H9 (cell line): Measurements from ENCODE around the gene TSR2. TPM values are rescaled to one million over a fixed set of nuclear protein-coding genes. Genes with fewer than 3 reads are reported as not detected.
A peak's percentile ranks its signal among the peaks of the same experiment; 100 is the strongest.

Experiments
- DNase-seq: peaks from one replicate; pipeline ENCODE4 v3.0.0-alpha.2; 2017
- H2AFZ ChIP-seq: one replicate; pipeline ENCODE4 v1.6.1; 2013; ENCODE audit warnings: mild to moderate bottlenecking, low read length, control low read depth, moderate library complexity
- H2AK5ac ChIP-seq: 2 replicates; pipeline ENCODE4 v1.6.1; 2013; ENCODE audit warnings: low read length, control low read depth, mixed read lengths; ENCODE audit not compliant: insufficient read length
- H2BK120ac ChIP-seq: one replicate; pipeline ENCODE4 v1.6.1; 2013; ENCODE audit warnings: low read depth, mild to moderate bottlenecking, low read length, control low read depth, inconsistent platforms; ENCODE audit not compliant: poor library complexity, severe bottlenecking
- H2BK12ac ChIP-seq: 2 replicates; pipeline ENCODE4 v1.6.1; 2013; ENCODE audit warnings: low read length, control low read depth, mixed read lengths, low read depth; ENCODE audit not compliant: insufficient read length
- H2BK15ac ChIP-seq: 2 replicates; pipeline ENCODE4 v1.6.1; 2013; ENCODE audit warnings: low read depth, low read length, control low read depth
- H2BK20ac ChIP-seq: one replicate; pipeline ENCODE4 v1.6.1; 2013; ENCODE audit warnings: low read depth, mild to moderate bottlenecking, low read length, control low read depth, inconsistent platforms; ENCODE audit not compliant: poor library complexity, severe bottlenecking
- H2BK5ac ChIP-seq: 2 replicates; pipeline ENCODE4 v1.6.1; 2013; ENCODE audit warnings: low read length, control low read depth, mixed read lengths; ENCODE audit not compliant: insufficient read length
- H3K14ac ChIP-seq: 2 replicates; pipeline ENCODE4 v1.6.1; 2013; ENCODE audit warnings: low read length, control low read depth; ENCODE audit not compliant: insufficient read depth
- H3K18ac ChIP-seq: 2 replicates; pipeline ENCODE4 v1.6.1; 2013; ENCODE audit warnings: low read depth, mild to moderate bottlenecking, mixed read lengths, low read length, control low read depth; ENCODE audit not compliant: insufficient read length
- H3K23ac ChIP-seq: 2 replicates; pipeline ENCODE4 v1.6.1; 2013; ENCODE audit warnings: low read length, control low read depth, mixed read lengths, low read depth; ENCODE audit not compliant: insufficient read length
- H3K23me2 ChIP-seq: 2 replicates; pipeline ENCODE4 v1.6.1; 2013; ENCODE audit warnings: low read depth, mild to moderate bottlenecking, mixed read lengths, low read length, control low read depth; ENCODE audit not compliant: insufficient read length, poor library complexity, severe bottlenecking
- H3K27ac ChIP-seq: 2 replicates; pipeline ENCODE4 v1.5.1; 2013; ENCODE audit warnings: low read length, control low read depth, mixed read lengths, low read depth; ENCODE audit not compliant: insufficient read length
- H3K27me3 ChIP-seq: 2 replicates; pipeline ENCODE4 v1.6.1; 2013; ENCODE audit warnings: low read length, control low read depth, inconsistent platforms; ENCODE audit not compliant: insufficient read depth
- H3K4ac ChIP-seq: 2 replicates; pipeline ENCODE4 v1.6.1; 2013; ENCODE audit warnings: low read depth, mild to moderate bottlenecking, control low read depth, inconsistent platforms, low read length, moderate library complexity
- H3K4me1 ChIP-seq: 2 replicates; pipeline ENCODE4 v1.6.1; 2013; ENCODE audit warnings: low read length, control low read depth, inconsistent platforms; ENCODE audit not compliant: insufficient read depth
- H3K4me2 ChIP-seq: 2 replicates; pipeline ENCODE4 v1.6.1; 2013; ENCODE audit warnings: low read length, control low read depth, mixed read lengths; ENCODE audit not compliant: insufficient read length, insufficient read depth
- H3K56ac ChIP-seq: 2 replicates; pipeline ENCODE4 v1.6.1; 2013; ENCODE audit warnings: low read depth, mild to moderate bottlenecking, mixed read lengths, low read length, control low read depth; ENCODE audit not compliant: insufficient read length
- H3K79me1 ChIP-seq: 2 replicates; pipeline ENCODE4 v1.6.1; 2013; ENCODE audit warnings: low read depth, mild to moderate bottlenecking, moderate library complexity, low read length, control low read depth, inconsistent platforms; ENCODE audit not compliant: insufficient read depth, poor library complexity, severe bottlenecking
- H3K79me2 ChIP-seq: 2 replicates; pipeline ENCODE4 v1.6.1; 2013; ENCODE audit warnings: low read length, control low read depth, inconsistent platforms; ENCODE audit not compliant: insufficient read depth
- H3K9ac ChIP-seq: 2 replicates; pipeline ENCODE4 v1.6.1; 2013; ENCODE audit warnings: low read length, control low read depth, mixed read lengths; ENCODE audit not compliant: insufficient read length; ENCODE audit errors: extremely low read depth
- H3K9me3 ChIP-seq: one replicate; pipeline ENCODE4 v1.6.1; 2013; ENCODE audit warnings: low read depth, low read length, inconsistent platforms; ENCODE audit not compliant: control insufficient read depth
- H3T11ph ChIP-seq: one replicate; pipeline ENCODE4 v1.6.1; 2013; ENCODE audit warnings: mild to moderate bottlenecking, low read length, control low read depth, inconsistent platforms
- H4K20me1 ChIP-seq: one replicate; pipeline ENCODE4 v1.6.1; 2013; ENCODE audit not compliant: control insufficient read depth, insufficient read length, insufficient read depth
- H4K5ac ChIP-seq: 2 replicates; pipeline ENCODE4 v1.6.1; 2013; ENCODE audit warnings: low read depth, mild to moderate bottlenecking, mixed read lengths, low read length, control low read depth; ENCODE audit not compliant: insufficient read length
- H4K8ac ChIP-seq: replicated peaks from 2 replicates; pipeline ENCODE4 v1.6.1; 2013; ENCODE audit warnings: low read length, control low read depth, mixed read lengths, low read depth; ENCODE audit not compliant: insufficient read length
- H4K91ac ChIP-seq: 2 replicates; pipeline ENCODE4 v1.6.1; 2013; ENCODE audit warnings: low read depth, mild to moderate bottlenecking, moderate library complexity, mixed read lengths, low read length, control low read depth; ENCODE audit not compliant: insufficient read length
- H3K27ac Mint-ChIP-seq, 3 experiments: 2 replicates in 2 of 3; 3 replicates in 1 of 3; pipeline ENCODE4 v1.8.0; 2020 to 2021; ENCODE audit warnings: mixed read lengths in 3 of 3, mild to moderate bottlenecking in 1 of 3, moderate library complexity in 1 of 3
- H3K27me3 Mint-ChIP-seq: 2 replicates; pipeline ENCODE4 v1.8.0; 2021; ENCODE audit warnings: low read depth, mild to moderate bottlenecking, moderate library complexity, mixed read lengths
- H3K36me3 Mint-ChIP-seq, 3 experiments: 2 replicates in 2 of 3; 3 replicates in 1 of 3; pipeline ENCODE4 v1.8.0; 2020 to 2021; ENCODE audit warnings: low read depth in 3 of 3, mixed read lengths in 3 of 3; ENCODE audit not compliant: insufficient read depth in 1 of 3
- H3K4me1 Mint-ChIP-seq, 2 experiments: 2 replicates each; pipeline ENCODE4 v1.8.0; 2020; ENCODE audit warnings: mixed read lengths in 2 of 2
- H3K4me3 Mint-ChIP-seq, 2 experiments: 2 replicates in 1 of 2; 3 replicates in 1 of 2; pipeline ENCODE4 v1.8.0; 2020 to 2021; ENCODE audit warnings: mild to moderate bottlenecking in 2 of 2, mixed read lengths in 2 of 2, moderate library complexity in 1 of 2
- H3K9me3 Mint-ChIP-seq, 2 experiments: 2 replicates in 1 of 2; 3 replicates in 1 of 2; pipeline ENCODE4 v1.8.0; 2020; ENCODE audit warnings: mild to moderate bottlenecking in 2 of 2, mixed read lengths in 2 of 2, moderate library complexity in 1 of 2
- WGBS: extraction: QIAGEN DNeasy Blood & Tissue Kit; methylation state at CpG from one replicate; pipeline ENCODE4 v1.1.7; 2013; ENCODE audit warnings: missing lambda C conversion rate, low lambda C conversion rate, mixed read lengths; ENCODE audit not compliant: insufficient read length; ENCODE audit errors: extremely low coverage; 5-methylcytosine and 5-hydroxymethylcytosine counted together
- total RNA-seq: library from RNA; stranded (reverse); gene quantifications from 2 replicates; pipeline ENCODE4 v1.2.1, GENCODE V29; 2021
- TF ChIP-seq, protein P1 (sequence below): fragments of 200-600 bp; sonication (generic); conservative IDR thresholded peaks from 3 replicates; pipeline ENCODE4 v1.8.0; 2021; ENCODE audit warnings: antibody characterized with exemption, mild to moderate bottlenecking

The TSR2 gene
- total RNA-seq, 1 experiment from 2014 or later, result 51.7 TPM

DNA sequence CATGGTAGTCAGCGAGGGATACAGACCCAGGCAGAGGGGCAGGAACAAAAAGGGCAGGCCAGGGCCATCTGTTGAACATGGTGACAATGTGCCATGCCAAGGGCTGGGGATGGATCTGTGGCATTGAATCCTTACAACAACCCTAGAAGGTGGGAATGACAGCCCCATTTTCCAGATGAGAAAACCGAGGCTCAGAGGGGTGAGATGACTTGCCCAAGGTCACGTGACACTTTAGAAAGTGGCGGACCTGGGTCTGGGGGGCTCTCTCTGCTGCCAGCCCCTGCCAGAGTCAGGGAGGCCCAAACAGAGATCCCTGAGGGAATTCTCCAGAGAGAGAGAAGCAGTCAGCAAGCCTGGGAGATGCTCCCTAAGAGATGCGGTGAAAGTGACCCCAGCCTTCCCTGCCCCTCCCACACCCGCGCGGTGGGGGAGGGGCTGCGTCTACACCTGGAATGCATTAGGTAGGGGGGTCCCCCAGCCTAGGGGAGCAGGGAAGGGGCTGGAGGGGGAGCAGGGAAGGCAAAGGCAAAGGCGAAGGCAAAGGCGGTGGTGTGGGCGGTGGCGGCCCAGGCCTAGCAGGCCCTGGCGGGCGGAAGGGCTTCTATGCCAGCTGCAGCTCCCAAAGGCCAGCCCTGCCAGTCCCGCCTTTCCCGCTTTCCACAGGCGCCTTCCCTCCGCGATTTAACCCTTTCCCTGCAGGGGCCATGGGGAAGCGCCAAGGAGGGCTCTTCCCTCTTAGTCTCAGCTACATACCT lies 42.8 kb downstream of the TSR2 start:
- Histone ChIP-seq H2AK5ac (no peak overlapping the region), H3K23me2 (no peaks in the 10 kb centered on the region), H3K4me1 (peaks cover 2% of the 10 kb centered on the region; the same call in 1 of the 2 replicates), H3K4me2 (peak overlapping the region; percentile 4), H4K5ac (no peak overlapping the region), H3K14ac (no peak overlapping the region; the same call in 1 of the 2 replicates), H2BK12ac (no peak overlapping the region), H3K18ac (no peak overlapping the region), H2BK15ac (no peak overlapping the region), H3K27me3 (no peaks in the 10 kb centered on the region), H2AFZ (no peak overlapping the region), H3K79me2 (no peaks in the 10 kb centered on the region; the same call in 1 of the 2 replicates), H3K27ac (no peak overlapping the region), H3T11ph (no peak overlapping the region), H2BK5ac (no peak overlapping the region), H2BK20ac (no peak overlapping the region), H3K56ac (no peak overlapping the region), H3K4ac (no peak overlapping the region), H4K8ac (no peak overlapping the region), H3K9ac (no peak overlapping the region), H3K79me1 (no peaks in the 10 kb centered on the region), H2BK120ac (no peak overlapping the region), H3K23ac (no peak overlapping the region), H4K91ac (no peak overlapping the region), H4K20me1 (no peaks in the 10 kb centered on the region), H3K9me3 (peaks cover 18% of the 10 kb centered on the region)
- DNase-seq, result peak; percentile 54
- Mint-ChIP-seq H3K27ac (peak overlapping the region in 2 of 3 experiments; percentile 83 to 88; a peak in 5 of 7 replicates), H3K4me1 (peaks cover 47 to 60% of the 10 kb centered on the region in 2 experiments), H3K4me3 (peak overlapping the region; percentile 34 to 62), H3K36me3 (peaks cover 4 to 9% (median 9%) of the 10 kb centered on the region in 3 experiments; a peak in 6 of 7 replicates), H3K9me3 (peaks cover 66 to 72% of the 10 kb centered on the region in 2 experiments), H3K27me3 (no peaks in the 10 kb centered on the region)
- no CpG with 5 or more reads among the region's 21 CpGs for WGBS
- TF ChIP-seq, protein P1, sequence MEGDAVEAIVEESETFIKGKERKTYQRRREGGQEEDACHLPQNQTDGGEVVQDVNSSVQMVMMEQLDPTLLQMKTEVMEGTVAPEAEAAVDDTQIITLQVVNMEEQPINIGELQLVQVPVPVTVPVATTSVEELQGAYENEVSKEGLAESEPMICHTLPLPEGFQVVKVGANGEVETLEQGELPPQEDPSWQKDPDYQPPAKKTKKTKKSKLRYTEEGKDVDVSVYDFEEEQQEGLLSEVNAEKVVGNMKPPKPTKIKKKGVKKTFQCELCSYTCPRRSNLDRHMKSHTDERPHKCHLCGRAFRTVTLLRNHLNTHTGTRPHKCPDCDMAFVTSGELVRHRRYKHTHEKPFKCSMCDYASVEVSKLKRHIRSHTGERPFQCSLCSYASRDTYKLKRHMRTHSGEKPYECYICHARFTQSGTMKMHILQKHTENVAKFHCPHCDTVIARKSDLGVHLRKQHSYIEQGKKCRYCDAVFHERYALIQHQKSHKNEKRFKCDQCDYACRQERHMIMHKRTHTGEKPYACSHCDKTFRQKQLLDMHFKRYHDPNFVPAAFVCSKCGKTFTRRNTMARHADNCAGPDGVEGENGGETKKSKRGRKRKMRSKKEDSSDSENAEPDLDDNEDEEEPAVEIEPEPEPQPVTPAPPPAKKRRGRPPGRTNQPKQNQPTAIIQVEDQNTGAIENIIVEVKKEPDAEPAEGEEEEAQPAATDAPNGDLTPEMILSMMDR, result no peak
